HL-60 (cell line): ENCODE measurements around the gene AP2B1.
"Not testable (repeated sequence)": the region's sequence is repeated elsewhere in the genome, so short reads cannot be mapped to it uniquely, and the experiment has no call there.

Experiments
- CTCF ChIP-seq: IDR thresholded peaks from one replicate; pipeline ENCODE4 v1.5.1; 2011; ENCODE audit warnings: low read length, control low read depth, inconsistent platforms; ENCODE audit not compliant: insufficient read depth
- GABPA ChIP-seq: IDR thresholded peaks from 2 replicates; pipeline ENCODE4 v1.6.1; 2012; ENCODE audit warnings: low read depth
- POLR2AphosphoS5 ChIP-seq: IDR thresholded peaks from 2 replicates; pipeline ENCODE4 v1.6.1; 2012; ENCODE audit warnings: low read depth
- TF ChIP-seq, protein P1 (sequence below): IDR thresholded peaks from 2 replicates; pipeline ENCODE4 v1.6.1; 2012; ENCODE audit warnings: low read depth; ENCODE audit not compliant: insufficient replicate concordance

- not testable (repeated sequence) for TF ChIP-seq GABPA, CTCF, POLR2AphosphoS5
- TF ChIP-seq, protein P1, sequence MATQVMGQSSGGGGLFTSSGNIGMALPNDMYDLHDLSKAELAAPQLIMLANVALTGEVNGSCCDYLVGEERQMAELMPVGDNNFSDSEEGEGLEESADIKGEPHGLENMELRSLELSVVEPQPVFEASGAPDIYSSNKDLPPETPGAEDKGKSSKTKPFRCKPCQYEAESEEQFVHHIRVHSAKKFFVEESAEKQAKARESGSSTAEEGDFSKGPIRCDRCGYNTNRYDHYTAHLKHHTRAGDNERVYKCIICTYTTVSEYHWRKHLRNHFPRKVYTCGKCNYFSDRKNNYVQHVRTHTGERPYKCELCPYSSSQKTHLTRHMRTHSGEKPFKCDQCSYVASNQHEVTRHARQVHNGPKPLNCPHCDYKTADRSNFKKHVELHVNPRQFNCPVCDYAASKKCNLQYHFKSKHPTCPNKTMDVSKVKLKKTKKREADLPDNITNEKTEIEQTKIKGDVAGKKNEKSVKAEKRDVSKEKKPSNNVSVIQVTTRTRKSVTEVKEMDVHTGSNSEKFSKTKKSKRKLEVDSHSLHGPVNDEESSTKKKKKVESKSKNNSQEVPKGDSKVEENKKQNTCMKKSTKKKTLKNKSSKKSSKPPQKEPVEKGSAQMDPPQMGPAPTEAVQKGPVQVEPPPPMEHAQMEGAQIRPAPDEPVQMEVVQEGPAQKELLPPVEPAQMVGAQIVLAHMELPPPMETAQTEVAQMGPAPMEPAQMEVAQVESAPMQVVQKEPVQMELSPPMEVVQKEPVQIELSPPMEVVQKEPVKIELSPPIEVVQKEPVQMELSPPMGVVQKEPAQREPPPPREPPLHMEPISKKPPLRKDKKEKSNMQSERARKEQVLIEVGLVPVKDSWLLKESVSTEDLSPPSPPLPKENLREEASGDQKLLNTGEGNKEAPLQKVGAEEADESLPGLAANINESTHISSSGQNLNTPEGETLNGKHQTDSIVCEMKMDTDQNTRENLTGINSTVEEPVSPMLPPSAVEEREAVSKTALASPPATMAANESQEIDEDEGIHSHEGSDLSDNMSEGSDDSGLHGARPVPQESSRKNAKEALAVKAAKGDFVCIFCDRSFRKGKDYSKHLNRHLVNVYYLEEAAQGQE: not testable (repeated sequence)
These were observed 116.2 kb downstream of the AP2B1 start for GRCh38 chr17:35703308-35703707.
